HG02970 (cell line): Measurements from ENCODE around the gene RNF44.
"Not testable (repeated sequence)": the region's sequence is repeated elsewhere in the genome, so short reads cannot be mapped to it uniquely, and the experiment has no call there.

ENCODE experiments used
- ATAC-seq: cut with Tn5 transposase; IDR thresholded peaks from one replicate; pipeline ENCODE4 v1.9.1; 2021; ENCODE audit warnings: mild to moderate bottlenecking, moderate library complexity, moderate number of reproducible peaks; ENCODE audit not compliant: unreplicated experiment, low FRiP score

The RNF44 gene

DNA sequence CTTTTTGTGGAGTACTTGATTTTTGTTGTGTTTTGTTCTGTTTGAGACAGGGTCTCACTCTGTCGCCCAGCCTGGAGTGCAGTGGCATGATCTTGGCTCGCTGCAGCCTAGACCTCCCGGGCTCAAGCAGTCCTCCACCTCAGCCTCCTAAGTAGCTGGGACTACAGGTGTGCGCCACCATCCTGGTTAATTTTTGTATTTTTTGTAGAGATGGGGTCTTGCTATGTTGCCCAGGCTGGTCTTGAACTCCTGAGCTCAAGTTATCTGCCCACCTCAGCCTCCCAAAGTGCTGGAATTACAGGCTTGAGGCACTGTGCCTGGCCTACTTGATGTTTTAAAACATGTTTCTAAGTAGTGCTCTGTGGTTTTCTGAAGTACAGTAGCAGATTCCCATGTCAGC is 50.0 kb downstream of the RNF44 start:
- not testable (repeated sequence) for ATAC-seq

DNA sequence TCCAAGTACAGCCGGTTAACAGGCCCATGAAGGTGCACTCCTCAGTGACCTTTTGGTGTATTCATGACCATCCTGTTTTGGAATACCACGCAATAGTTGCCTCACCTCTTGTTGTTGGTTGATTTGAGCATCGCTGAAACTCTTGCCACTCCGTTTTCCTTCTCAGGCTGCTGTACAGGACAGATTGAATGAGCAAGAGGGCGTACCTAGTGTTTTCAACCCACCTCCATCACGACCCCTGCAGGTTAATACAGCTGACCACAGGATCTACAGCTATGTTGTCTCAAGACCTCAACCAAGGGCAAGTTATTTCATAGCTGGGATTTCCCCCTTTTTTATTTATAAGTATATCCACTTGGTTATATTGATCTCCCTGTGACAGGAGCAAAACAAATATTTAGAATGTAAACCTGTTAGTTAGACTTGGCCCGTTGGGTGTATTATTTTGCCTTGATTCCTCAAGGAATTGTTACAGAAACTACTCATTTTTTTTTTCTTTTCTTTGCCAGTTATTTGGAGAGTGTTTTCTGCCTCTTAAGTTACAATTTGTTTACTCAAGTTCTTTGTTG is 50.9 kb downstream of the RNF44 start:
- no peak for ATAC-seq

DNA sequence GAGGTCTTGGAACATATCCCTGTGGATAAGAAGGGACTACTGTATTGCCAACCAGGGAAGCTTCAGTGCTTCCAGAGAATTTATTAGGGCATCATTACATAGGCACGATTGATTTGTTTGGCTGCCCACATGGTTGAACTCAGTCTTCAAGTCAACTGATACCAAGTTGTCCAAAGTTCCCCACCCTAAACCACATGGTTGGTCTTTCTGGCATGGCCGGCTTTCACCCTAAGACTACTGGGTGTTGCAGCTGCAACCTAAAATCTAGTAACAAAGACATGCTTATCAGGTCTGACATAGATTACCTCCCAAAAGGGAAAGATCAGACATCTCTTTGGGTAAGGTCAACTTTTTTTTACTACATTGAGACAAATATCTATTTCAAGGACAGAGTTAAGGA is 52.0 kb downstream of the RNF44 start:
- ATAC-seq: no peak

DNA sequence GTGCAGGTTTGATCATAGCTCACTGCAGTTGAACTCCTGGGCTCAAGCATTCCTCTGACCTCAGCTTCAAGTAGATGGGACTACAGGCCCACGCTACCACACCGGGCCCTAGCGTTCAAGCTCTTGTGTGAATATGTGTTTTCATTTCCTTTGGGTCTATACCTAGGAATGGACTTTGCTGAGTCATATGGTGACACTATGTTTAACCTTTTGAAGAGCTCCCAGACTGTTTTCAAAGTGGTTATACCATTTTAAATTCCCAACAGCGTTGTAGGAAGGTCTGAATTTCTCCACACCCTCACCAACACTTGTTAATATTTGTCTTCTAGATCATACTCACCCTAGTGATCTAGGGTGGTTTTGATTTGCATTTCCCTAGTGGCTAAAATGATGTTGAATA is 55.5 kb downstream of the RNF44 start:
- ATAC-seq: no peak
